Fibroblast of skin of left biceps (primary cell): Measurements from ENCODE around the gene USP17L25.
"Not testable (repeated sequence)": the region's sequence is repeated elsewhere in the genome, so short reads cannot be mapped to it uniquely, and the experiment has no call there.

Experiments used
- DNase-seq, 2 experiments: peaks; one replicate each; pipeline ENCODE4 v3.0.0-alpha.2; 2013; ENCODE audit warnings: low read depth in 2 of 2

The USP17L25 gene

GRCh38 chr4:9329611-9330010, at the start of gene USP17L25:
Gene USP17L25, plus strand, starts transcription at chr4:9329911. Its CDS starts 0 bp downstream, at chr4:9329911.
- DNase-seq = not testable (repeated sequence)

GRCh38 chr4:9324191-9324590, 5.5 kb upstream of the USP17L25 start:
- DNase-seq = not testable (repeated sequence)

GRCh38 chr4:9324865-9325264, 4.8 kb upstream of the USP17L25 start, which contains the start of gene USP17L24:
Gene USP17L24, plus strand, starts transcription at chr4:9325165. Its CDS starts 0 bp downstream, at chr4:9325165.
- not testable (repeated sequence) for DNase-seq

- DNase-seq = not testable (repeated sequence)
Observed at GRCh38 chr4:9334358-9334757, 4.6 kb downstream of the USP17L25 start, which contains the start of gene USP17L26. Gene USP17L26, plus strand, starts transcription at chr4:9334658. Its CDS starts 0 bp downstream, at chr4:9334658.

GRCh38 chr4:9339103-9339502, 9.4 kb downstream of the USP17L25 start, which contains the start of gene USP17L5:
Gene USP17L5, plus strand, starts transcription at chr4:9339403. Its CDS starts 0 bp downstream, at chr4:9339403.
- not testable (repeated sequence) for DNase-seq

GRCh38 chr4:9343848-9344247, 14.1 kb downstream of the USP17L25 start, which contains the start of gene USP17L27:
Gene USP17L27, plus strand, starts transcription at chr4:9344148. Its CDS starts 0 bp downstream, at chr4:9344148.
- not testable (repeated sequence) for DNase-seq

- DNase-seq = not testable (repeated sequence)
Observed at GRCh38 chr4:9348593-9348992, 18.9 kb downstream of the USP17L25 start, which contains the start of gene USP17L28. Gene USP17L28, plus strand, starts transcription at chr4:9348893. Its CDS starts 0 bp downstream, at chr4:9348893.

- not testable (repeated sequence) for DNase-seq
Observed at GRCh38 chr4:9350866-9351265, 21.2 kb downstream of the USP17L25 start.

GRCh38 chr4:9353338-9353737, 23.6 kb downstream of the USP17L25 start, which contains the start of gene USP17L29:
Gene USP17L29, plus strand, starts transcription at chr4:9353638. Its CDS starts 0 bp downstream, at chr4:9353638.
- DNase-seq = not testable (repeated sequence)

- not testable (repeated sequence) for DNase-seq
Observed at GRCh38 chr4:9362829-9363228, 33.1 kb downstream of the USP17L25 start, which contains the start of gene USP17L30. Gene USP17L30, plus strand, starts transcription at chr4:9363129. Its CDS starts 0 bp downstream, at chr4:9363129.

- DNase-seq = not testable (repeated sequence)
Observed at GRCh38 chr4:9379881-9380280, 50.2 kb downstream of the USP17L25 start.
